Measurements from ENCODE around the gene AQP1. TPM values are rescaled to one million over a fixed set of nuclear protein-coding genes. Genes with fewer than 3 reads are reported as not detected.
A peak's percentile ranks its signal among the peaks of the same experiment; 100 is the strongest.

AQP1 gene
- total RNA-seq, 1 donor from 2014 or later = 121 TPM

- no peak for DNase-seq (ENCODE audit: low spot score)
These were observed 26.8 kb upstream of the AQP1 start for GRCh38 chr7:30884881-30885280.

GRCh38 chr7:30886608-30887011 lies 25.0 kb upstream of the AQP1 start:
- DNase-seq (ENCODE audit: low spot score) = peak; percentile 21

GRCh38 chr7:30887464-30887872 lies 24.2 kb upstream of the AQP1 start:
- DNase-seq (ENCODE audit: low spot score) = peak; percentile 53

GRCh38 chr7:30888747-30889146 lies 22.9 kb upstream of the AQP1 start:
- DNase-seq (ENCODE audit: low spot score) = peak; percentile 94

- no peak for DNase-seq (ENCODE audit: low spot score)
These were observed 21.4 kb upstream of the AQP1 start for GRCh38 chr7:30890226-30890625.

GRCh38 chr7:30893357-30893756 lies 18.3 kb upstream of the AQP1 start:
- DNase-seq (ENCODE audit: low spot score) = peak; percentile 72

GRCh38 chr7:30894009-30894408 lies 17.6 kb upstream of the AQP1 start:
- no peak for DNase-seq (ENCODE audit: low spot score)

- DNase-seq (ENCODE audit: low spot score) = no peak
These were observed 16.6 kb upstream of the AQP1 start for GRCh38 chr7:30894866-30895605.

GRCh38 chr7:30896036-30896435 lies 15.6 kb upstream of the AQP1 start:
- DNase-seq (ENCODE audit: low spot score) = no peak

- no peak for DNase-seq (ENCODE audit: low spot score)
These were observed 14.6 kb upstream of the AQP1 start for GRCh38 chr7:30896783-30897637.

GRCh38 chr7:30897770-30898169 lies 13.9 kb upstream of the AQP1 start:
- no peak for DNase-seq (ENCODE audit: low spot score)

- DNase-seq (ENCODE audit: low spot score) = no peak
These were observed 13.2 kb upstream of the AQP1 start for GRCh38 chr7:30898411-30898810.

- DNase-seq (ENCODE audit: low spot score) = no peak
These were observed 12.6 kb upstream of the AQP1 start for GRCh38 chr7:30899066-30899465.

GRCh38 chr7:30899630-30900029 lies 12.0 kb upstream of the AQP1 start:
- no peak for DNase-seq (ENCODE audit: low spot score)

GRCh38 chr7:30900053-30900452 lies 11.6 kb upstream of the AQP1 start:
- no peak for DNase-seq (ENCODE audit: low spot score)

- no peak for DNase-seq (ENCODE audit: low spot score)
These were observed 10.8 kb upstream of the AQP1 start for GRCh38 chr7:30900803-30901362.

- DNase-seq (ENCODE audit: low spot score) = no peak
These were observed 9.8 kb upstream of the AQP1 start for GRCh38 chr7:30901856-30902255.

GRCh38 chr7:30902466-30902865 lies 9.2 kb upstream of the AQP1 start:
- DNase-seq (ENCODE audit: low spot score) = no peak

GRCh38 chr7:30903146-30903545 lies 8.5 kb upstream of the AQP1 start:
- DNase-seq (ENCODE audit: low spot score) = no peak

GRCh38 chr7:30904561-30904960 lies 7.1 kb upstream of the AQP1 start:
- no peak for DNase-seq (ENCODE audit: low spot score)

- no peak for DNase-seq (ENCODE audit: low spot score)
These were observed 6.3 kb upstream of the AQP1 start for GRCh38 chr7:30905078-30906012.

Data from umbilical cord (tissue), 2 donors.